ENCODE results near the gene MRO. TPM values are rescaled to one million over a fixed set of nuclear protein-coding genes. Genes with fewer than 3 reads are reported as not detected.
"Not testable (repeated sequence)": the region's sequence is repeated elsewhere in the genome, so short reads cannot be mapped to it uniquely, and the experiment has no call there.

Gene MRO
- polyA plus RNA-seq, 2 of the 4 experiments (the other 2 are of a cell fraction), result 0.31 to 0.39 TPM

DNA sequence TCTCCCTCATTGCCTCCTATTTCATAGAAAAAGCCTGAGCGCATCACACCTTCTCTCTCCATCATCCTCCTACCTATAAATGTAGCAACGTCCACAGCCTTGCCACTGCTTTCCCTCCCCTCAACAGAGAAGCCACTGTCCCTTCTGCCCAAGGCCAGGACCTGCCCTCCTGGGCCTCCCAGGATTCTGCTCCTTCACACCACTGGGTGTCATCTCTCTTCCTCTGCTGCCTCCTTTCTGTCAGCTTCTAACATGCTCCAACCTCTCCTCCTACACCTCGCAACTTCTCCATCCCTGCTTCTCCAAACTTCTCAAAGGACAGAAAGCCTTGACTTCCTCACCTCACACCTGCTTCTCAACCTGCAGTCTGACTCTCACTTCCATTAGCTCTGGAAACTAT lies 37.9 kb upstream of the MRO start:
- peak; percentile 57 to 64; a peak in 5 of 6 replicates for ATAC-seq
- FAIRE-seq, result no peak
- Histone ChIP-seq H3K4me2 (peak overlapping the region; percentile 27; the same call in 1 of the 3 replicates), H3K4me1 (peaks cover 33% of the 10 kb centered on the region), H3K27ac (peak overlapping the region; percentile 71 to 92), H3K4me3 (no peak overlapping the region), H3K9me3 (no peaks in the 10 kb centered on the region)
- ChIA-PET CTCF (interaction anchor here (0.6 to 3.2 kb wide), 4 partner anchors 9 to 37 kb away, joined by 3 to 14 read pairs (median 6); partner anchors contain the start of gene MRO), POLR2A (interaction anchor here (1.0 kb wide), 1 partner anchor 23 kb away, joined by 3 read pairs; no protein-coding TSS in a partner anchor)
- 77% methylated on average over 3 of the region's 3 CpGs for WGBS (ENCODE audit: missing lambda C conversion rate)
- peak in 1 of 2 experiments; percentile 32 for DNase-seq (ENCODE audit: low read depth in 1 of 2, low spot score in 1 of 2)
- TF ChIP-seq RAD21 (conservative IDR thresholded peaks at IDR 0.05 in 1 of 2, IDR thresholded peaks at IDR 0.05 in 1 of 2) (peak in 1 of 2 experiments; percentile 42; a peak in 2 of 5 replicates), MYC (IDR thresholded peaks at IDR 0.05; ENCODE audit: borderline replicate concordance, low read length) (no peak)

DNA sequence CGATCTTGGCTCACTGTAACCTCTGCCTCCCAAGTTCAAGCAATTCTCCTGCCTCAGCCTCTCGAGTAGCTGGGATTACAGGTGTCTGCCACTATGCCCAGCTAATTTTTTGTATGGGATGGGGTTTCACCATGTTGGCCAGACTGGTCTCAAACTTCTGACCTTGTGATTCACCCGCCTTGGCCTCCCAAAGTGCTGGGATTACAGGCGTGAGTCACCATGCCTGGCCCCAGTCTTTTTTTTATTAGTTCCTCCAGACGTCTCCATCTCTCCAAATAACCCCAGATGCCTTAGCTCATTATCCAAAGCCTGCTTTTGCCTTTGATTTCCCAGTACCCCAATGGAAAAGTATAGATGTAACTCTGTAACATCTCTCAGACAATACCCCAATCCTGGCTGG lies 37.4 kb upstream of the MRO start:
- H3K9me3 ChIP-seq; FAIRE-seq; POLR2A ChIA-PET; H3K4me3 ChIP-seq; TF ChIP-seq FOSL2 (IDR thresholded peaks at IDR 0.05): not testable (repeated sequence)
- peak overlapping the region; percentile 27; the same call in 1 of the 3 replicates for H3K4me2 ChIP-seq
- H3K27ac ChIP-seq, result peak overlapping the region; percentile 71 to 92
- H3K4me1 ChIP-seq, result peaks cover 33% of the 10 kb centered on the region
- 29% methylated on average over 4 of the region's 5 CpGs for WGBS (ENCODE audit: missing lambda C conversion rate)
- peak; percentile 32; the same call in 1 of the 2 replicates for TF ChIP-seq GATA3 (IDR thresholded peaks at IDR 0.05; ENCODE audit: borderline replicate concordance)
- TF ChIP-seq EP300 (IDR thresholded peaks at IDR 0.05), result 0 out of 5 replicates have a peak, but pooled peaks of 1 of the 2 experiments have one; percentile 23
- TF ChIP-seq FOSL2 (CRISPR knock-in tag; IDR thresholded peaks at IDR 0.05), result peak; percentile 62
- 0 out of 2 replicates have a peak, but pooled peaks have one; percentile 21 for TF ChIP-seq JUNB (IDR thresholded peaks at IDR 0.05)
- peak in 1 of 2 experiments; percentile 23 for DNase-seq (ENCODE audit: low read depth in 1 of 2, low spot score in 1 of 2)
- CTCF ChIA-PET, result interaction anchor here (0.6 to 3.2 kb wide), 4 partner anchors 10 to 36 kb away, joined by 3 to 14 read pairs (median 6); partner anchors contain the start of gene MRO
- peak in 1 of 2 experiments; percentile 32; a peak in 3 of 6 replicates for ATAC-seq

DNA sequence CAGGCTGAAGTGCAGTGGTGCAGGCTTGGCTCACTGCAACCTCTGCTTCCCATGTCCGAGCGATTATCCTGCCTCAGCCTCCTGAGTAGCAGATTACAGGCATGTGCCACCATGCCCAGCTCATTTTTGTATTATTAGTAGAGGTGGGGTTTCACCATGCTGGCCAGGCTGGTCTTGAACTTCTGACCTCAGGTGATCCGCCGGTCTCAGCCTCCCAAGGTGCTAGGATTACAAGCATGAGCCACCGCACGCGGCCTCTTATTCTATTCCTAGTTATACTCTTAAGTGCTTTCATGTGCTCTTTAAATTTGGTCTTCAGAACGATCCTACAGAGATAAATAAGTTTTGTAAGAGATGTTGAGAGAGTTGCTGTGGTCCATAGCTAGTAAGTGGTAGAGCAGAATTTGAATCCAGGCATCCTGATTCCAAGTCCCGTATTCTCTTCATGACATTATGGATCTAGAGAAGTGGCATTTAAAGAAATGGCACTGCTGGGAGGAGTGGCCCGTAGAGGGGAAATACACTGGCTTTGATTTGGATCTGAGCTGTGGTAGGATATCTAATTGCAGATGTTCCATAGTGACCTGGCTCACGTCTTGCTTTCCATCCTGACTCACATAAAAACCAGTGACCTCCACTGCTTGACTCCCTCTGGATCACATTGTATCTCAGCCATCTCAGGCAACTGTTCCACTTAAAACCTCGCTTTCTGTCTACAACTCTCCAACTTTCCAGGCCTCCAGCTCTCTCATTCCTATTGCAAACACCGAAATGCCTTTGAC lies 36.4 kb upstream of the MRO start:
- ChIA-PET POLR2A (no interaction called here), CTCF (interaction anchor here (0.8 to 3.2 kb wide), 4 partner anchors 10 to 35 kb away, joined by 3 to 14 read pairs (median 6); partner anchors contain the start of gene MRO)
- H3K27ac ChIP-seq, result peak overlapping the region; percentile 59 to 92; a peak in 5 of 6 replicates

More for the DNA sequence above, 36.4 kb upstream of the MRO start:
- ATAC-seq (no peak), DNase-seq (ENCODE audit: low read depth in 1 of 2, low spot score in 1 of 2) (no peak), FAIRE-seq (no peak)
- WGBS (ENCODE audit: missing lambda C conversion rate), result 87% methylated on average over 13 of the region's 13 CpGs
- Histone ChIP-seq H3K9me3 (no peaks in the 10 kb centered on the region), H3K4me3 (no peak overlapping the region), H3K4me1 (peaks cover 33% of the 10 kb centered on the region), H3K4me2 (no peak overlapping the region)
- TF ChIP-seq, protein P1, sequence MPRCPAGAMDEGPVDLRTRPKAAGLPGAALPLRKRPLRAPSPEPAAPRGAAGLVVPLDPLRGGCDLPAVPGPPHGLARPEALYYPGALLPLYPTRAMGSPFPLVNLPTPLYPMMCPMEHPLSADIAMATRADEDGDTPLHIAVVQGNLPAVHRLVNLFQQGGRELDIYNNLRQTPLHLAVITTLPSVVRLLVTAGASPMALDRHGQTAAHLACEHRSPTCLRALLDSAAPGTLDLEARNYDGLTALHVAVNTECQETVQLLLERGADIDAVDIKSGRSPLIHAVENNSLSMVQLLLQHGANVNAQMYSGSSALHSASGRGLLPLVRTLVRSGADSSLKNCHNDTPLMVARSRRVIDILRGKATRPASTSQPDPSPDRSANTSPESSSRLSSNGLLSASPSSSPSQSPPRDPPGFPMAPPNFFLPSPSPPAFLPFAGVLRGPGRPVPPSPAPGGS (IDR thresholded peaks at IDR 0.05), result no peak
- TF ChIP-seq, protein P2, sequence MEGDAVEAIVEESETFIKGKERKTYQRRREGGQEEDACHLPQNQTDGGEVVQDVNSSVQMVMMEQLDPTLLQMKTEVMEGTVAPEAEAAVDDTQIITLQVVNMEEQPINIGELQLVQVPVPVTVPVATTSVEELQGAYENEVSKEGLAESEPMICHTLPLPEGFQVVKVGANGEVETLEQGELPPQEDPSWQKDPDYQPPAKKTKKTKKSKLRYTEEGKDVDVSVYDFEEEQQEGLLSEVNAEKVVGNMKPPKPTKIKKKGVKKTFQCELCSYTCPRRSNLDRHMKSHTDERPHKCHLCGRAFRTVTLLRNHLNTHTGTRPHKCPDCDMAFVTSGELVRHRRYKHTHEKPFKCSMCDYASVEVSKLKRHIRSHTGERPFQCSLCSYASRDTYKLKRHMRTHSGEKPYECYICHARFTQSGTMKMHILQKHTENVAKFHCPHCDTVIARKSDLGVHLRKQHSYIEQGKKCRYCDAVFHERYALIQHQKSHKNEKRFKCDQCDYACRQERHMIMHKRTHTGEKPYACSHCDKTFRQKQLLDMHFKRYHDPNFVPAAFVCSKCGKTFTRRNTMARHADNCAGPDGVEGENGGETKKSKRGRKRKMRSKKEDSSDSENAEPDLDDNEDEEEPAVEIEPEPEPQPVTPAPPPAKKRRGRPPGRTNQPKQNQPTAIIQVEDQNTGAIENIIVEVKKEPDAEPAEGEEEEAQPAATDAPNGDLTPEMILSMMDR (IDR thresholded peaks at IDR 0.05), result no peak
- TF ChIP-seq JUNB (IDR thresholded peaks at IDR 0.05) (no peak), FOSL2 (IDR thresholded peaks at IDR 0.05) (no peak), FOSL2 (CRISPR knock-in tag; IDR thresholded peaks at IDR 0.05) (no peak), MYC (IDR thresholded peaks at IDR 0.05; ENCODE audit: borderline replicate concordance, low read length) (no peak), HEYL (CRISPR knock-in tag; IDR thresholded peaks at IDR 0.05) (no peak), FOXS1 (CRISPR knock-in tag; IDR thresholded peaks at IDR 0.05) (no peak), PHF8 (IDR thresholded peaks at IDR 0.05; ENCODE audit: borderline replicate concordance, low read depth) (no peak), NFE2L2 (conservative IDR thresholded peaks at IDR 0.05; ENCODE audit: low read length) (no peak), EP300 (IDR thresholded peaks at IDR 0.05) (no peak), ZSCAN20 (CRISPR knock-in tag; IDR thresholded peaks at IDR 0.05) (no peak), RCOR1 (IDR thresholded peaks at IDR 0.05; ENCODE audit: low read depth, low read length) (no peak)
- TF ChIP-seq, protein P3, sequence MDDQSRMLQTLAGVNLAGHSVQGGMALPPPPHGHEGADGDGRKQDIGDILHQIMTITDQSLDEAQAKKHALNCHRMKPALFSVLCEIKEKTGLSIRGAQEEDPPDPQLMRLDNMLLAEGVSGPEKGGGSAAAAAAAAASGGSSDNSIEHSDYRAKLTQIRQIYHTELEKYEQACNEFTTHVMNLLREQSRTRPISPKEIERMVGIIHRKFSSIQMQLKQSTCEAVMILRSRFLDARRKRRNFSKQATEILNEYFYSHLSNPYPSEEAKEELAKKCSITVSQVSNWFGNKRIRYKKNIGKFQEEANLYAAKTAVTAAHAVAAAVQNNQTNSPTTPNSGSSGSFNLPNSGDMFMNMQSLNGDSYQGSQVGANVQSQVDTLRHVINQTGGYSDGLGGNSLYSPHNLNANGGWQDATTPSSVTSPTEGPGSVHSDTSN (IDR thresholded peaks at IDR 0.05), result no peak
- TF ChIP-seq, protein P4, sequence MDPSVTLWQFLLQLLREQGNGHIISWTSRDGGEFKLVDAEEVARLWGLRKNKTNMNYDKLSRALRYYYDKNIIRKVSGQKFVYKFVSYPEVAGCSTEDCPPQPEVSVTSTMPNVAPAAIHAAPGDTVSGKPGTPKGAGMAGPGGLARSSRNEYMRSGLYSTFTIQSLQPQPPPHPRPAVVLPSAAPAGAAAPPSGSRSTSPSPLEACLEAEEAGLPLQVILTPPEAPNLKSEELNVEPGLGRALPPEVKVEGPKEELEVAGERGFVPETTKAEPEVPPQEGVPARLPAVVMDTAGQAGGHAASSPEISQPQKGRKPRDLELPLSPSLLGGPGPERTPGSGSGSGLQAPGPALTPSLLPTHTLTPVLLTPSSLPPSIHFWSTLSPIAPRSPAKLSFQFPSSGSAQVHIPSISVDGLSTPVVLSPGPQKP (IDR thresholded peaks at IDR 0.05; ENCODE audit: low read depth, low read length), result no peak

Data from A549 (cell line).